NCI-H187 (cell line): ENCODE data around the gene RRP8.

Experiments
- DNase-seq, 2 experiments: peaks; one replicate each; lab custom pipeline; 2025; lab: John Stamatoyannopoulos, UW

RRP8 gene

GRCh38 chr11:6568191-6568918, 35.1 kb downstream of the RRP8 start:
- DNase-seq = no peak

- no peak for DNase-seq
Measured at GRCh38 chr11:6567371-6567745, 36.1 kb downstream of the RRP8 start.

GRCh38 chr11:6566704-6567370, 36.6 kb downstream of the RRP8 start:
- DNase-seq = no peak

GRCh38 chr11:6565988-6566703, 37.3 kb downstream of the RRP8 start:
- no peak for DNase-seq

GRCh38 chr11:6565325-6565724, 38.1 kb downstream of the RRP8 start:
- no peak for DNase-seq

- no peak for DNase-seq
Measured at GRCh38 chr11:6563667-6564066, 39.7 kb downstream of the RRP8 start.

- DNase-seq = no peak
Measured at GRCh38 chr11:6563121-6563619, 40.2 kb downstream of the RRP8 start.

- no peak for DNase-seq
Measured at GRCh38 chr11:6561288-6561687, 42.1 kb downstream of the RRP8 start.

- no peak for DNase-seq
Measured at GRCh38 chr11:6559369-6559768, 44.0 kb downstream of the RRP8 start.

- DNase-seq = no peak
Measured at GRCh38 chr11:6557761-6558674, 45.4 kb downstream of the RRP8 start.

- no peak for DNase-seq
Measured at GRCh38 chr11:6557063-6557462, 46.4 kb downstream of the RRP8 start.

GRCh38 chr11:6556139-6556949, 47.1 kb downstream of the RRP8 start:
- no peak for DNase-seq

- no peak for DNase-seq
Measured at GRCh38 chr11:6554828-6555706, 48.3 kb downstream of the RRP8 start.

- no peak for DNase-seq
Measured at GRCh38 chr11:6553634-6554033, 49.8 kb downstream of the RRP8 start.

GRCh38 chr11:6548641-6549040, 54.8 kb downstream of the RRP8 start:
- DNase-seq = no peak

- no peak for DNase-seq
Measured at GRCh38 chr11:6548121-6548520, 55.3 kb downstream of the RRP8 start.

GRCh38 chr11:6547177-6547576, 56.2 kb downstream of the RRP8 start:
- no peak for DNase-seq

GRCh38 chr11:6546735-6547134, 56.7 kb downstream of the RRP8 start:
- no peak for DNase-seq

GRCh38 chr11:6545917-6546605, 57.4 kb downstream of the RRP8 start:
- no peak for DNase-seq
